Fibroblast of villous mesenchyme (primary cell): ENCODE data around the gene FAM171A2. TPM values are rescaled to one million over a fixed set of nuclear protein-coding genes. Genes with fewer than 3 reads are reported as not detected.

Experiments used
- DNase-seq: peaks from one replicate; pipeline ENCODE4 v3.0.0-alpha.2; 2010; ENCODE audit warnings: low read depth
- H3K4me3 ChIP-seq: 2 replicates; pipeline ENCODE4 v1.5.1; 2011; ENCODE audit warnings: low read depth, mild to moderate bottlenecking, low read length
- total RNA-seq: library from RNA; depleted of rRNA; stranded (reverse); fragments of >200 nt; gene quantifications from 2 replicates; pipeline ENCODE4 v1.2.3, GENCODE V29; 2012
- TF ChIP-seq, protein P1 (sequence below): IDR thresholded peaks from 2 replicates; pipeline ENCODE4 v1.5.1; 2012; ENCODE audit warnings: low read depth, mild to moderate bottlenecking, low read length; ENCODE audit not compliant: insufficient read depth

FAM171A2 gene
- total RNA-seq, 1 donor = 0.86 TPM

DNA sequence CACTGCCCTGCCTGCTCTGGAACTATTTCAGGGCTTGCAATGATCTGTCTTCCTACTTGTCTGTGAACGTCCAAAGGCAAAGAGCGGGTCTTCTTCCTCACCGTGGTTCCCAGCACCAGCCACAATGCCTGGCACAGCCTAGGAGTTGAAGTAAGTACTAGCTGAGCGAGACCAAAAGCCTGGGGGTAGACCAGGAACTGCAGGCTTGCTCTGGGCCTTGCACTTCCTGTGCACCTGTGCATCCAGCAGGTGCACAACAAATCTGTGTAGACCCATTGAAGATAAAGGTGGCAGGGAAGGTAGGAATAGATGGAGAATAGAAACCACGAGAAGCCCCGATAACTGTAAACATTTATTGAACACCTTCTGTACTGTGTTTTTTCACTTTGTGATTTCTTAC is 4.6 kb downstream of the FAM171A2 start:
- H3K4me3 ChIP-seq = no peak overlapping the region
- TF ChIP-seq, protein P1, sequence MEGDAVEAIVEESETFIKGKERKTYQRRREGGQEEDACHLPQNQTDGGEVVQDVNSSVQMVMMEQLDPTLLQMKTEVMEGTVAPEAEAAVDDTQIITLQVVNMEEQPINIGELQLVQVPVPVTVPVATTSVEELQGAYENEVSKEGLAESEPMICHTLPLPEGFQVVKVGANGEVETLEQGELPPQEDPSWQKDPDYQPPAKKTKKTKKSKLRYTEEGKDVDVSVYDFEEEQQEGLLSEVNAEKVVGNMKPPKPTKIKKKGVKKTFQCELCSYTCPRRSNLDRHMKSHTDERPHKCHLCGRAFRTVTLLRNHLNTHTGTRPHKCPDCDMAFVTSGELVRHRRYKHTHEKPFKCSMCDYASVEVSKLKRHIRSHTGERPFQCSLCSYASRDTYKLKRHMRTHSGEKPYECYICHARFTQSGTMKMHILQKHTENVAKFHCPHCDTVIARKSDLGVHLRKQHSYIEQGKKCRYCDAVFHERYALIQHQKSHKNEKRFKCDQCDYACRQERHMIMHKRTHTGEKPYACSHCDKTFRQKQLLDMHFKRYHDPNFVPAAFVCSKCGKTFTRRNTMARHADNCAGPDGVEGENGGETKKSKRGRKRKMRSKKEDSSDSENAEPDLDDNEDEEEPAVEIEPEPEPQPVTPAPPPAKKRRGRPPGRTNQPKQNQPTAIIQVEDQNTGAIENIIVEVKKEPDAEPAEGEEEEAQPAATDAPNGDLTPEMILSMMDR = no peak
- DNase-seq = no peak

DNA sequence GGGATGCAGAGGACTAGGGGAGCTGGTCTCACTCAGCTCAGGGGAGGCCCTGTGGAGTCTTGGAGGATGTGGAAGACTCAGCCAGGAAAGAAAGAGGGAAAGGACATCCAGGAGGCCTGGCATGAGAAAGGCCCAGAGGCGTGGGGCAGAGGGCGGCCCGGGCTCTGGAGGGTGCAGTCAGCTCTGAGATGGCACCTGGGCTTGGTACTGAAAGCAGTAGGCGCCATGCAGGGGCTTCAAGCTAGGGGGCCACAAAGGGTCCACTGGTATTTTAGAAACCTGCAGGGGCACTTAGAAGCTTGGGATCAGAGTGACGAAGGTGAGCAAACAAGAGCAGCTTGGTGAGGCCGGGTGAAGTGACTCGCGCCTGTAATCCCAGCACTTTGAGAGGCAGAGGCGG is 5.6 kb downstream of the FAM171A2 start:
- H3K4me3 ChIP-seq = no peak overlapping the region
- TF ChIP-seq, protein P1 = no peak
- DNase-seq = no peak

DNA sequence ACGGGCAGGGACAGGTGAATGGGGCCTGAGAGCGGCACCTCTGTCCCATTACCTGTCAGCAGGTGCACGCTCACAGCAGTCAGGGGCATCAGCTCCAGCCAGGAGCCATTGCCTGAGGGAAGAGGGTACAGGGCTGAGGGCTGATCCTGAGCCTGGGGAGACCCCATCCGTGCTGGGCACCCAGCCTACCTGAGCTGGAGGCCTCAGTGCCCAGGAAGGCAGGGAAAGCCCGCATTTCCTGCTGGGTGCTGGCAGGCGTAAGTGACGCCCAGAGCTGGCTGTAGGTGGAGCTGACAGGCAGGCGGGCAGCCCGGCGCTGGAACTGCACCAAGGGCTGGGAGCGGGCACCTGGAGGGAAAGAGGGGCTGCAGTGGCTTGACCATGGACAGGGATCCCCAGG is 7.4 kb downstream of the FAM171A2 start:
- no peak for DNase-seq
- no peak overlapping the region for H3K4me3 ChIP-seq
- TF ChIP-seq, protein P1 = no peak

DNA sequence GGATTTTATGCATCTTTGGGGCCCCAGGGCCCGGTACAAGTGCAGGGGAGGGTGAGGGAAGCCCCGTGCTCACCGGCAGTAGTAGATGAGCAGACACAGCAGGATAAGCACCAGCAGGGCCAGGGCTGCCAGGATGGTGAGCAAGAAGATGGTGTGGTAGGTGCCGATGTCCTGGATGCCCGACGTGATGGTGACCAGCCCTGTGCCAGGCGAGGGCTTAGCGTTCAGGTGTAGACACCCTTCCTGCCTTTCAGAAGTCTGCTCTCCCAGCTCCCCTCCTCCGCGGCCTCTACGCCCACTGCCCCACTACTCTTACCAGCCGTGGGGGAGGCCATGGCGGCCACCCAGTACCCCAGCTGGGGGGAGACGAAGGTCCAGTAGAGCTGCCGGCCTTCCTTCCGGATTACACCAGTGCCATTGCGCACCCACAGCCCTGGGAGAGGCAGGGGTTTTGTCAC is 8.0 kb downstream of the FAM171A2 start:
- TF ChIP-seq, protein P1 = no peak
- DNase-seq = no peak
- H3K4me3 ChIP-seq = no peak overlapping the region

DNA sequence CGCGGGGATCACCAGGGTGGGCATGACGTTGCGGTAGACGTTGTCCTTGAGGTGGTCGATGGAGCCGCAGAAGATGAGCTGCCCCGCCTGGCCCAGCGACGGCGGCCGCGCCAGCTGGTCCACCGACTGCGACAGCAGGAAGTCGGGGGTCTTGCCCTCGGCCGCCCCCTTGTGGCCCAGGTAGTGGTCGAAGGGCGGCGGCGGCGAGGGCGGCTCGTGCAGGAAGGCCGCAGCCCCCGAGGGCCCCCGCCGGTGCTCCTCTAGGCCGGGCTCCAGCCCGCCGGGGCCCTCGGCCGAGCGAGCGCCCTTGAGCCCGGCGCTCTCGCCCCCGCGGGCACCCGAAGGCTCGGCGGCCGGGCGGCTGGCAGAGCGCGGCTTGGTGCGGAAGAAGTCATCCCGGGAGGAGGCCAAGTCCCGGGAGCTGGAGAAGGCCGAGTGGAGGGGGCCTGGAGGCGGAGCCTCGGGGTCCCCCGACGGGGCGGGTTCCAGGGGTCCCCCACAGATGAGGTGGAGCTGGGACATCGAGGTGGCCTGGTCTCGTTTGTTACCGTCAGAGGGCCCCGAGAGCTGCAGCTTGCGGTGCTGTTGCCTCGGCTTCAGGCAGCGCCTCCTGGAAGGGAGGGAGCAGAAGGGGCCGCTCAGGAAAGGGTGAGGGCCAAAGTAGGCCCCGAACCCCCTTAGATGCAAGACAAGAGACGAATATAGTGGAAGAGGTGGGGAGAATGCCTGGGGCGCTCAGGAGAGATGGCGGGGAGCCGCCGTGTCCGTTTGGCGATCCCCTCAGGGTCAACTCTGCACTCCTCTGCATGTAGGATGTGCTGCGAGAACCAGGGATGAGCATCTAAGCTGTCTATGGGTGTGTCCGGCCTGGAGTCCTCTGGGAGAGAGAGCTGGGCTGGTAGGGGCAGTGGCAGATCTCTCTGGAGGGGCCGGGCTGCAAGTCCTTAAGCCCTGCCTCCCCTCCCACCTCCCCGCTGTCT is 8.8 kb downstream of the FAM171A2 start:
- TF ChIP-seq, protein P1 = peak; percentile 23
- no peak for DNase-seq
- H3K4me3 ChIP-seq = no peak overlapping the region

DNA sequence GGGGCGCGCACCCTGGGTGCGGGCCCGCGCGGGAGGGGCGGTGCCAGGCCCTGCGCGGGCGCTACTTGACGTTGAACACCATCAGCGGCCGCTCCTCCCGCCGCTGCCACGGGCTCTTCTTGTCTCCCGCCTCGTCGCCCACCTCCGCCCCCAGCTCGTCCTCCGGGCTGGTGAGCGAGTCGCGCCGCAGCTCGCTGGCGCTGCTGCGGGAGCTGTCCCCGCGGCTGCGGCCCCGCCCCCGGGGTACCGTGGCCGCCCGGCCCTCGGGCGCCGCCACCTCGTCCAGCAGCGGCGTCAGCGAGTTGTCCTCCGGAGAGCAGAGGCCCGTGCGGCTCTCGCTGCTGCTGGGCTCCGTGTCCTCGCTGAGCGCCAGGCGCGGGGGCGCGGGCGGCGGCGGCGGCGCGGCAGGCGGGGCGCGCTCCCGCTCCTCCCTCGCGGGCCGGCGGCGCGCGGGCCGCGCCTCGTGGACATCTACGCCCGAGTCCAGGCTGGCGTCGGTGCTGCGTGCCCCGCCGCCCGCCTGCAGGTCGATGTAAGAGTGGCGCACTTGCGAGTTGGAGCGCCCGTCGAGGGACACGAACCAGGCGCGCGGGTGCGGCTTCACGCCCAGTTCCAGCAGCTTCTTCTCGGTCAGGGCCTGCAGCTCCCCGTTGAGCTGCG is 9.9 kb downstream of the FAM171A2 start:
- no peak overlapping the region for H3K4me3 ChIP-seq
- TF ChIP-seq, protein P1 = no peak
- DNase-seq = no peak
